DOHH2 (cell line): ENCODE results near the gene DPP4.
"Not testable (repeated sequence)": the region's sequence is repeated elsewhere in the genome, so short reads cannot be mapped to it uniquely, and the experiment has no call there.

Experiments
- H3F3A ChIP-seq: fragments of 200-600 bp; sonication (generic), shearing (Covaris generic); 2 replicates; pipeline ENCODE4 v1.6.0; 2016; ENCODE audit warnings: antibody characterized with exemption, mild to moderate bottlenecking; ENCODE audit not compliant: control insufficient read depth, insufficient read depth
- H3K27ac ChIP-seq: fragments of 200-600 bp; sonication (generic); 2 replicates; pipeline ENCODE4 v1.5.1; 2014; ENCODE audit warnings: low read depth, mild to moderate bottlenecking, low read length, moderate library complexity
- H3K27me3 ChIP-seq: fragments of 200-600 bp; sonication (generic); 2 replicates; pipeline ENCODE4 v1.6.1; 2014; ENCODE audit warnings: mild to moderate bottlenecking, low read length, mixed read lengths; ENCODE audit not compliant: control insufficient read depth
- H3K36me3 ChIP-seq: fragments of 200-600 bp; sonication (generic); 2 replicates; pipeline ENCODE4 v1.6.1; 2014; ENCODE audit warnings: mild to moderate bottlenecking, low read length, moderate library complexity, mixed read lengths; ENCODE audit not compliant: control insufficient read depth
- H3K4me1 ChIP-seq: fragments of 200-600 bp; sonication (generic); 2 replicates; pipeline ENCODE4 v1.6.1; 2014; ENCODE audit warnings: mild to moderate bottlenecking, low read length, mixed read lengths; ENCODE audit not compliant: control insufficient read depth
- H3K4me2 ChIP-seq: fragments of 200-600 bp; sonication (generic); 2 replicates; pipeline ENCODE4 v1.6.0; 2014; ENCODE audit warnings: mild to moderate bottlenecking, low read length, moderate library complexity
- H3K4me3 ChIP-seq: fragments of 200-600 bp; sonication (generic); 2 replicates; pipeline ENCODE4 v1.5.1; 2014; ENCODE audit warnings: mild to moderate bottlenecking, low read length, mixed read lengths
- H3K79me2 ChIP-seq: fragments of 200-600 bp; sonication (generic); 2 replicates; pipeline ENCODE4 v1.6.1; 2014; ENCODE audit warnings: mild to moderate bottlenecking, low read length, mixed read lengths; ENCODE audit not compliant: control insufficient read depth
- H3K9me2 ChIP-seq: fragments of 200-600 bp; sonication (generic); replicated peaks from 2 replicates; pipeline ENCODE4 v1.6.1; 2014; ENCODE audit warnings: mild to moderate bottlenecking, low read length, mixed read lengths; ENCODE audit not compliant: control insufficient read depth
- H3K9me3 ChIP-seq: fragments of 200-600 bp; sonication (generic); 2 replicates; pipeline ENCODE4 v1.6.1; 2014; ENCODE audit warnings: antibody characterized with exemption, low read length, mixed read lengths; ENCODE audit not compliant: control insufficient read depth, insufficient read depth
- H4K20me1 ChIP-seq: fragments of 200-600 bp; sonication (generic); 2 replicates; pipeline ENCODE4 v1.6.0; 2014; ENCODE audit warnings: low read depth, mild to moderate bottlenecking, antibody characterized with exemption, low read length, moderate library complexity; ENCODE audit not compliant: control insufficient read depth, insufficient read depth
- CTCF ChIP-seq: fragments of 200-600 bp; sonication (generic); IDR thresholded peaks from one replicate; pipeline ENCODE4 v1.5.1; 2014; ENCODE audit warnings: antibody characterized with exemption, mild to moderate bottlenecking, low read depth, low read length; ENCODE audit not compliant: poor library complexity, severe bottlenecking
- EZH2phosphoT487 ChIP-seq: fragments of 200-600 bp; sonication (generic); IDR thresholded peaks from 2 replicates; pipeline ENCODE4 v1.6.1; 2017; ENCODE audit warnings: borderline replicate concordance, mild to moderate bottlenecking, antibody characterized with exemption, low read length, moderate library complexity, mixed read lengths

The DPP4 gene

GRCh38 chr2:161955211-161955610 lies 118.8 kb downstream of the DPP4 start:
- Histone ChIP-seq H3K4me1 (no peaks in the 10 kb centered on the region), H3F3A (no peaks in the 10 kb centered on the region), H3K4me2 (no peak overlapping the region), H4K20me1 (no peaks in the 10 kb centered on the region), H3K27ac (no peak overlapping the region), H3K9me2 (no peaks in the 10 kb centered on the region), H3K79me2 (no peaks in the 10 kb centered on the region), H3K9me3 (no peaks in the 10 kb centered on the region), H3K36me3 (no peaks in the 10 kb centered on the region), H3K27me3 (no peaks in the 10 kb centered on the region), H3K4me3 (no peak overlapping the region)
- TF ChIP-seq CTCF (no peak), EZH2phosphoT487 (no peak)

GRCh38 chr2:161954103-161954502 lies 119.9 kb downstream of the DPP4 start:
- no peak for TF ChIP-seq EZH2phosphoT487
- TF ChIP-seq CTCF: no peak
- H3K4me3 ChIP-seq: no peak overlapping the region
- no peak overlapping the region for H3K27ac ChIP-seq
- H3K9me3 ChIP-seq: no peaks in the 10 kb centered on the region
- H3K4me2 ChIP-seq: no peak overlapping the region
- H3K79me2 ChIP-seq: no peaks in the 10 kb centered on the region
- H3F3A ChIP-seq: no peaks in the 10 kb centered on the region
- no peaks in the 10 kb centered on the region for H3K27me3 ChIP-seq
- no peaks in the 10 kb centered on the region for H3K36me3 ChIP-seq
- no peaks in the 10 kb centered on the region for H3K9me2 ChIP-seq
- no peaks in the 10 kb centered on the region for H4K20me1 ChIP-seq
- no peaks in the 10 kb centered on the region for H3K4me1 ChIP-seq

- not testable (repeated sequence) for H3K4me1 ChIP-seq, H4K20me1 ChIP-seq, H3K4me3 ChIP-seq, H3K27ac ChIP-seq, H3F3A ChIP-seq, H3K79me2 ChIP-seq, H3K9me3 ChIP-seq, H3K27me3 ChIP-seq, H3K9me2 ChIP-seq, H3K36me3 ChIP-seq, H3K4me2 ChIP-seq
These were observed 120.6 kb downstream of the DPP4 start for GRCh38 chr2:161953367-161953766.

- no peaks in the 10 kb centered on the region for H4K20me1 ChIP-seq
These were observed 121.2 kb downstream of the DPP4 start for GRCh38 chr2:161952783-161953191.

More at GRCh38 chr2:161952783-161953191, 121.2 kb downstream of the DPP4 start:
- Histone ChIP-seq H3F3A (no peaks in the 10 kb centered on the region), H3K79me2 (no peaks in the 10 kb centered on the region), H3K9me3 (no peaks in the 10 kb centered on the region), H3K27me3 (no peaks in the 10 kb centered on the region), H3K27ac (no peak overlapping the region), H3K4me1 (no peaks in the 10 kb centered on the region), H3K9me2 (no peaks in the 10 kb centered on the region), H3K4me2 (no peak overlapping the region), H3K4me3 (no peak overlapping the region), H3K36me3 (no peaks in the 10 kb centered on the region)
- no peak for TF ChIP-seq CTCF
- no peak for TF ChIP-seq EZH2phosphoT487
